Measurements from ENCODE around the gene F11.
"Not testable (repeated sequence)": the region's sequence is repeated elsewhere in the genome, so short reads cannot be mapped to it uniquely, and the experiment has no call there.

The F11 gene

GRCh38 chr4:186265683-186266652 lies at the start of gene F11:
Gene F11, plus strand, starts transcription at chr4:186266189. Its CDS starts 948 bp downstream, at chr4:186267137.
- no peak for DNase-seq

- no peak for DNase-seq
These were observed 49.4 kb upstream of the F11 start for GRCh38 chr4:186216465-186217024.

- DNase-seq, result no peak
These were observed 48.2 kb upstream of the F11 start for GRCh38 chr4:186217733-186218293.

- no peak for DNase-seq
These were observed 44.4 kb upstream of the F11 start for GRCh38 chr4:186221624-186222023.

- DNase-seq, result no peak
These were observed 40.1 kb upstream of the F11 start for GRCh38 chr4:186225848-186226247.

GRCh38 chr4:186226521-186227189 lies 39.3 kb upstream of the F11 start:
- no peak for DNase-seq

- DNase-seq, result no peak
These were observed 38.8 kb upstream of the F11 start, which contains the start of gene KLKB1 for GRCh38 chr4:186227221-186227620. Gene KLKB1, plus strand, starts transcription at chr4:186227507. Its CDS starts 689 bp downstream, at chr4:186228196.

GRCh38 chr4:186227744-186228513 lies 38.1 kb upstream of the F11 start:
- no peak for DNase-seq

- DNase-seq, result no peak
These were observed 37.5 kb upstream of the F11 start for GRCh38 chr4:186228514-186228894.

GRCh38 chr4:186234367-186234766 lies 31.6 kb upstream of the F11 start:
- no peak for DNase-seq

- DNase-seq, result no peak
These were observed 29.9 kb upstream of the F11 start for GRCh38 chr4:186236126-186236525.

- no peak for DNase-seq
These were observed 25.5 kb upstream of the F11 start for GRCh38 chr4:186240452-186240847.

GRCh38 chr4:186240848-186241491 lies 25.0 kb upstream of the F11 start:
- no peak for DNase-seq

- DNase-seq, result no peak
These were observed 24.4 kb upstream of the F11 start for GRCh38 chr4:186241616-186242015.

GRCh38 chr4:186242031-186242430 lies 24.0 kb upstream of the F11 start:
- not testable (repeated sequence) for DNase-seq

GRCh38 chr4:186243331-186243730 lies 22.7 kb upstream of the F11 start:
- DNase-seq, result no peak

GRCh38 chr4:186244835-186245234 lies 21.2 kb upstream of the F11 start:
- no peak for DNase-seq

GRCh38 chr4:186247062-186247752 lies 18.8 kb upstream of the F11 start:
- not testable (repeated sequence) for DNase-seq

GRCh38 chr4:186248643-186249042 lies 17.3 kb upstream of the F11 start:
- DNase-seq, result no peak

- no peak for DNase-seq
These were observed 15.9 kb upstream of the F11 start for GRCh38 chr4:186249785-186250754.

All from stimulated activated CD4-positive, alpha-beta T cell treated with anti-CD3 and anti-CD28 coated beads, Interleukin-2, amount 100 ng/mL, for 48 hours (primary cell).